Upper lobe of left lung (tissue), 6 donors: ENCODE data around the gene KRT6C. TPM values are rescaled to one million over a fixed set of nuclear protein-coding genes. Genes with fewer than 3 reads are reported as not detected.
A peak's percentile ranks its signal among the peaks of the same experiment; 100 is the strongest.

Source experiments
- ATAC-seq, 2 donors: fragments of 200-7000 bp; cut with Tn5 transposase; one replicate each; pipeline ENCODE4 v1.9.1; 2022; ENCODE audit warnings: mild to moderate bottlenecking in 2 of 2, moderate library complexity in 2 of 2; ENCODE audit not compliant: low FRiP score in 2 of 2
- DNase-seq, 2 donors: peaks; one replicate each; pipeline ENCODE4 v3.0.0-alpha.2; 2019 to 2020
- H3K27ac ChIP-seq, 4 donors: fragments of 200-600 bp; sonication (generic); one replicate each; pipeline ENCODE4 v1.5.1; 2016 to 2019
- H3K27me3 ChIP-seq, 4 donors: fragments of 200-600 bp; sonication (generic); one replicate each; pipeline ENCODE4 v1.5.1; 2017 to 2019
- H3K36me3 ChIP-seq, 4 donors: fragments of 200-600 bp; sonication (generic); one replicate each; pipeline ENCODE4 v1.5.1; 2016 to 2019
- H3K4me1 ChIP-seq, 4 donors: fragments of 200-600 bp; sonication (generic); one replicate each; pipeline ENCODE4 v1.5.1; 2018 to 2019
- H3K4me3 ChIP-seq, 4 donors: fragments of 200-600 bp; sonication (generic); one replicate each; pipeline ENCODE4 v1.5.1; 2017 to 2019; ENCODE audit warnings: mild to moderate bottlenecking in 2 of 4, moderate library complexity in 1 of 4
- H3K9me3 ChIP-seq, 4 donors: fragments of 200-600 bp; sonication (generic); one replicate each; pipeline ENCODE4 v1.5.1; 2018 to 2019
- EP300 ChIP-seq, 4 donors: sonication (generic); formaldehyde crosslinking; IDR thresholded peaks; one replicate each; pipeline ENCODE4 v1.5.1; 2017; ENCODE audit warnings: antibody characterized with exemption in 4 of 4, control low read depth in 2 of 4
- POLR2A ChIP-seq, 4 donors: fragments of 450-650 bp; IDR thresholded peaks; one replicate each; pipeline ENCODE4 v1.5.1; 2016 to 2017; ENCODE audit warnings: antibody characterized with exemption in 4 of 4, mild to moderate bottlenecking in 2 of 4
- POLR2AphosphoS5 ChIP-seq, 2 donors: sonication (generic); formaldehyde crosslinking; IDR thresholded peaks; one replicate each; pipeline ENCODE4 v1.5.1; 2017; ENCODE audit warnings: antibody characterized with exemption in 2 of 2
- WGBS, 2 donors: methylation state at CpG; one replicate each; pipeline ENCODE4 v1.1.5; 2017 to 2018; 5-methylcytosine and 5-hydroxymethylcytosine counted together
- total RNA-seq, 6 donors: library from RNA; depleted of rRNA in 4 of 6; stranded (reverse); fragments of >200 nt in 4 of 6; gene quantifications; one replicate each; pipeline versions ENCODE4 v1.1.0 to v1.2.1, GENCODE V29; 2016 to 2021
- TF ChIP-seq, protein P1 (sequence below), 6 experiments: fragments of 450-650 bp in 4 of 6; fragments of 200-600 bp in 2 of 6; sonication (generic) in 2 of 6; IDR thresholded peaks; one replicate each; pipeline ENCODE4 v1.5.1; 2016 to 2019; ENCODE audit warnings: antibody characterized with exemption in 6 of 6
- donor health status: DM: no; HTN: no; CAD: no; lungs with moderate emphysema.
- donor health status: DM: no; HTN: yes; CAD: no; lungs with severe emphysema.

Gene KRT6C
- total RNA-seq, 6 donors from 2014 or later, result not detected

DNA sequence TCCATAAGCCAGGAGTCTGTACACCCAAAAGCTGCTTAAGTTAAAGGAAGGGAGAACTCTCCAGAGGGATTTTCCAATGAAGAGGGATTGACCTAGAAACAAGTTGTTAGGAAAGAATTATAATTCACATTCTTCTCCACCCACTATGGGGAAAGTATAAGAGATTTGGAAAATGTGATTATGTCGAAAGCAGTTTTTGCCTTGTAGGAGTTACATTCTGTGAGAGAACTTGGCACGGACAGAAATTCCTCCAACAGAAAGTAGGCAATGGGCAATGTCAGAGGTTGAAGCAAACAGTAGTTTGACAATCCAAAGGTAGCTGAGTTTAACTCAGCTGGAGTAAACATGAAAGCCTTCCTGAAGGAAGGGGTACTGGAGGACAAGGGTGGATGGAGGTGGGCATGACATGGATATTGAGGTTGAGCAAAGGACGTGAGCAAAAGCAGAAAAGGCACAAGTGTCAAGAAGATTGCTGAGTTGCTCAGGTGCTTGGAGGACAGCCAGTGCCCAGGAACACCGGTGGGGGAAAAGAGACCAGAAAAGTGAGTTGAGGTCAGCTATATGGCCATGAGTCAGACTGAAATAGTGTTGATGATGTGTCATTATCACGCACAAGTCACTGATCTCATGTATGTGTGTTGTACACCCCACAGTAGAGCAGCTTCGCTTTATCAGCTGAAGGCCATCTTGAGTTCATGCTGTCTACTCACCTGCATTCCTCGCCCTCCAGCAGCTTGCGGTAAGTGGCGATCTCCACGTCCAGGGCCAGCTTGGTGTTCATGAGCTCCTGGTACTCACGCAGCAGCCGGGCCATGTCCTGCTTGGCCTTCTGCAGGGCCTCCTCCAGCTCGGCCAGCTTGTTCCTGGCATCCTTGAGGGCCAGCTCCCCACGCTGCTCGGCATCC is 42.6 kb upstream of the KRT6C start:
- H3K27me3 ChIP-seq, result peaks cover 0 to 3% (median 0%) of the 10 kb centered on the region in 4 donors
- no peaks in the 10 kb centered on the region for H3K4me1 ChIP-seq
- WGBS, 2 donors, result 85% methylated on average over 15 of the region's 15 CpGs
- no peak overlapping the region for H3K4me3 ChIP-seq
- ATAC-seq, result no peak
- no peak overlapping the region for H3K27ac ChIP-seq
- TF ChIP-seq EP300 (IDR thresholded peaks at IDR 0.05) (no peak), POLR2AphosphoS5 (IDR thresholded peaks at IDR 0.05) (no peak), POLR2A (IDR thresholded peaks at IDR 0.05) (no peak)
- TF ChIP-seq, protein P1, sequence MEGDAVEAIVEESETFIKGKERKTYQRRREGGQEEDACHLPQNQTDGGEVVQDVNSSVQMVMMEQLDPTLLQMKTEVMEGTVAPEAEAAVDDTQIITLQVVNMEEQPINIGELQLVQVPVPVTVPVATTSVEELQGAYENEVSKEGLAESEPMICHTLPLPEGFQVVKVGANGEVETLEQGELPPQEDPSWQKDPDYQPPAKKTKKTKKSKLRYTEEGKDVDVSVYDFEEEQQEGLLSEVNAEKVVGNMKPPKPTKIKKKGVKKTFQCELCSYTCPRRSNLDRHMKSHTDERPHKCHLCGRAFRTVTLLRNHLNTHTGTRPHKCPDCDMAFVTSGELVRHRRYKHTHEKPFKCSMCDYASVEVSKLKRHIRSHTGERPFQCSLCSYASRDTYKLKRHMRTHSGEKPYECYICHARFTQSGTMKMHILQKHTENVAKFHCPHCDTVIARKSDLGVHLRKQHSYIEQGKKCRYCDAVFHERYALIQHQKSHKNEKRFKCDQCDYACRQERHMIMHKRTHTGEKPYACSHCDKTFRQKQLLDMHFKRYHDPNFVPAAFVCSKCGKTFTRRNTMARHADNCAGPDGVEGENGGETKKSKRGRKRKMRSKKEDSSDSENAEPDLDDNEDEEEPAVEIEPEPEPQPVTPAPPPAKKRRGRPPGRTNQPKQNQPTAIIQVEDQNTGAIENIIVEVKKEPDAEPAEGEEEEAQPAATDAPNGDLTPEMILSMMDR (IDR thresholded peaks at IDR 0.05), result no peak
- peak in 1 of 2 donors; percentile 54 for DNase-seq
- H3K36me3 ChIP-seq, result no peaks in the 10 kb centered on the region
- no peaks in the 10 kb centered on the region for H3K9me3 ChIP-seq

DNA sequence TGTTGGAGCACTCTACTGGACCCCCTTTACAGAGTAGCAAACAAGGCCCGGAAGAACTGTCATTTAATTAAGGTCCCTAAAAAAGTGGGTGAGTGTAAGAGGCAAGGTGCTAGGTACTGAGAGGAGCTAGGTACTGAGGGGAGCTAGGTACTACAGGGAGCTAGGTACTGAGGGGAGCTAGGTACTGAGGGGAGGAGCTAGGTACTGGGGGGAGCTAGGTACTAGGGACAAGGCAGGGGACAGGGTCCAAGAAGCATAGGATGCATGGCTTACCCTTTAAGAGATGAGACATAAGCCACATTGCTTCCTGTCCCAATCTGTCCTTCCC is 41.7 kb upstream of the KRT6C start:
- H3K36me3 ChIP-seq, result no peaks in the 10 kb centered on the region
- H3K4me1 ChIP-seq, result no peaks in the 10 kb centered on the region
- DNase-seq, result no peak
- H3K9me3 ChIP-seq, result no peaks in the 10 kb centered on the region
- WGBS, 2 donors, result 92 to 100% methylated on average over 1 of the region's 1 CpG
- no peak overlapping the region for H3K27ac ChIP-seq
- no peak overlapping the region for H3K4me3 ChIP-seq
- TF ChIP-seq POLR2AphosphoS5 (IDR thresholded peaks at IDR 0.05), result no peak
- TF ChIP-seq, protein P1 (IDR thresholded peaks at IDR 0.05), result no peak
- TF ChIP-seq POLR2A (IDR thresholded peaks at IDR 0.05), result no peak
- TF ChIP-seq EP300 (IDR thresholded peaks at IDR 0.05), result no peak
- ATAC-seq, result peak in 1 of 2 donors; percentile 56
- peaks cover 0 to 3% (median 0%) of the 10 kb centered on the region in 4 donors for H3K27me3 ChIP-seq

DNA sequence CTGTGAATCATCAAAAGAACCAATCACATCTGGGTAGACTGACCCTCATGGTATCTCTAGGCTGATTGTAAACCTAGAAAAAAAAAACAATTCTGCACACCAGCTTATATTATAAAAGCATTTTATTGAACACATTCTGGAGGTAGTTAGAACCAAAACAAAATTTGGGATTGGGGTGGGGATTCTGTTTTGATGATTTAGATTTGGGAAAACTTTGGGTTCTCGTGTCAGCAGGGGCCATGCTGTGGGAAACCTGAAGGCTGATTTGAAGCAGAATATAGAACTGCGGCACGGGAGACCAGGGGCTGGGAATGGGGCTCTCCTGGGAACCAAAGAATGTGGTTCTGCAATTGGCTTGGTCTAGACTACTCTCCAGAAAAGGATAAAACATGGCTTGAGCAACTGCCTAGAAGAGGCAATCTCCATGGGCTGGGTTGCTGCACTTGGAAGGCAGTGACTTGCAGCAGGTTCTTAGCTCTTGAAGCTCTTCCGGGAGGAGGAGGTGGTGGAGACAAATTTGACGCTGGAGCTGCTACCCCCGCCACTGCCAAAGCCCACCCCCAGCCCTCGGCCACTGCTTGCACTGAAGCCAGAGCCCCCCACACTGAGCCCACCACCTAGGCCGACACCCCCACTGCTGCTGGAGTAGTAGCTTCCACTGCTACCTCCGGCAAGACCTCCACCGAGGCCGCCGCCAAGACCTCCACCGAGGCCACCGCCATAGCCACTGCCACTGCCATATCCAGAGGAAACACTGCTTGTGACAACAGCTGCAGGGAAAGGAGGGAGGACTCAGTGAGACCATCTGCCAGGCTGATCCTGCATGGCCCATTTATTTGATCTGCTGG is 41.1 kb upstream of the KRT6C start:
- no peak overlapping the region for H3K4me3 ChIP-seq
- 91 to 94% methylated on average over 12 to 13 of the region's 14 CpGs for WGBS, 2 donors

DNA sequence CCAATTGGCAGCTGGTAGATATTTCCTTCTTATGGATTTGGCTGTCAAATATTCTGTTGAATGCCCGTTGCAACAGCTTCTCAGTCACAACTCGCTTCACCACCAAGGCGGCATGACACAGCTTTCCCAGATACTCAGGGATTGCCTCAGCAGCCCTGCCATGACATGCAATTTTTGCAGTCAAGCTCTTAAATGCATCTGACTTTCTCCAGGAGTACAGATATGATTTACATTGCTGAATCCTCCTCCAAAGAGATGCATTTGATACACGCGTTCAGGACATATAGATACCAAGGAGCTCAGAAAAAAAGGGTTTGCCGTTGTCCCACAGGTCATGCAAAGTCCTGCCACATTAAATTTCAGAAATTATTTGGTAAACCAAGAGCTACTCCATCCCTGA is 40.1 kb upstream of the KRT6C start:
- DNase-seq (no peak), ATAC-seq (no peak)
- 82 to 87% methylated on average over 6 of the region's 6 CpGs for WGBS, 2 donors
- H3K4me3 ChIP-seq, result no peak overlapping the region
- no peaks in the 10 kb centered on the region for H3K4me1 ChIP-seq
- TF ChIP-seq EP300 (IDR thresholded peaks at IDR 0.05), result no peak
- no peak for TF ChIP-seq POLR2AphosphoS5 (IDR thresholded peaks at IDR 0.05)
- TF ChIP-seq, protein P1 (IDR thresholded peaks at IDR 0.05), result no peak
- TF ChIP-seq POLR2A (IDR thresholded peaks at IDR 0.05), result no peak
- H3K27ac ChIP-seq, result no peak overlapping the region
- peaks cover 0 to 3% (median 0%) of the 10 kb centered on the region in 4 donors for H3K27me3 ChIP-seq
- no peaks in the 10 kb centered on the region for H3K36me3 ChIP-seq
- no peaks in the 10 kb centered on the region for H3K9me3 ChIP-seq

More for the DNA sequence above, 41.1 kb upstream of the KRT6C start:
- peaks cover 0 to 3% (median 0%) of the 10 kb centered on the region in 4 donors for H3K27me3 ChIP-seq
- peak in 1 of 2 donors; percentile 60 for DNase-seq
- H3K4me1 ChIP-seq, result no peaks in the 10 kb centered on the region
- ATAC-seq, result no peak
- no peaks in the 10 kb centered on the region for H3K9me3 ChIP-seq
- no peak overlapping the region for H3K27ac ChIP-seq
- H3K36me3 ChIP-seq, result no peaks in the 10 kb centered on the region
- TF ChIP-seq POLR2A (IDR thresholded peaks at IDR 0.05) (no peak), POLR2AphosphoS5 (IDR thresholded peaks at IDR 0.05) (no peak), EP300 (IDR thresholded peaks at IDR 0.05) (no peak)
- TF ChIP-seq, protein P1 (IDR thresholded peaks at IDR 0.05), result no peak
